Measurements from ENCODE around the gene SLC22A23. TPM values are rescaled to one million over a fixed set of nuclear protein-coding genes. Genes with fewer than 3 reads are reported as not detected.

Gene SLC22A23
- total RNA-seq, 1 experiment from 2014 or later, result 5.7 TPM

- Histone ChIP-seq H3K9me2 (replicated peaks; ENCODE audit: low read length) (no peaks in the 10 kb centered on the region), H4K20me1 (ENCODE audit: low read length) (no peaks in the 10 kb centered on the region), H3K9ac (ENCODE audit: low read length) (no peak overlapping the region), H3K9me3 (ENCODE audit: low read length) (no peaks in the 10 kb centered on the region), H3F3A (ENCODE audit: low read length, unreplicated experiment) (no peaks in the 10 kb centered on the region), H3K4me3 (ENCODE audit: low read length) (no peak overlapping the region), H2AFZ (ENCODE audit: low read length) (no peak overlapping the region), H3K4me2 (ENCODE audit: low read length) (no peak overlapping the region), H3K79me2 (ENCODE audit: low read length) (no peaks in the 10 kb centered on the region), H3K27ac (ENCODE audit: low read length) (no peak overlapping the region), H3K36me3 (ENCODE audit: low read depth, low read length) (no peaks in the 10 kb centered on the region), H3K27me3 (ENCODE audit: low read length) (no peaks in the 10 kb centered on the region), H3K4me1 (ENCODE audit: insufficient read depth, low read length) (peaks cover 16% of the 10 kb centered on the region)
- DNase-seq, result no peak
- no TSS peak for BruUV-seq (replicated peaks)
- POLR2A ChIA-PET (ENCODE audit: unreplicated experiment), result no interaction called here
- no peak for ATAC-seq
- intact Hi-C loops (cut with micrococcal nuclease), result no loop called here
- no peak for TF ChIP-seq EZH2 (IDR thresholded peaks at IDR 0.05; ENCODE audit: low read length, unreplicated experiment)
- TF ChIP-seq CTCF (conservative IDR thresholded peaks at IDR 0.05; ENCODE audit: low read depth, low read length), result no peak
- TF ChIP-seq EZH2phosphoT487 (IDR thresholded peaks at IDR 0.05; ENCODE audit: borderline replicate concordance, low read length), result no peak
- CTCF ChIA-PET, result interaction anchor here (0.7 kb wide), 1 partner anchor 11 kb away, joined by 6 read pairs; no protein-coding TSS in a partner anchor
These were observed 48.3 kb upstream of the SLC22A23 start for GRCh38 chr6:3504938-3505805.

- no peaks in the 10 kb centered on the region for H4K20me1 ChIP-seq (ENCODE audit: low read length)
- no peaks in the 10 kb centered on the region for H3K36me3 ChIP-seq (ENCODE audit: low read depth, low read length)
- no peak overlapping the region for H3K4me2 ChIP-seq (ENCODE audit: low read length)
- intact Hi-C loops (cut with micrococcal nuclease), result no loop called here
- H3K4me3 ChIP-seq (ENCODE audit: low read length), result no peak overlapping the region
- peaks cover 22% of the 10 kb centered on the region for H3K4me1 ChIP-seq (ENCODE audit: insufficient read depth, low read length)
- H3K27me3 ChIP-seq (ENCODE audit: low read length), result no peaks in the 10 kb centered on the region
- DNase-seq (no peak), ATAC-seq (no peak)
- no peak overlapping the region for H2AFZ ChIP-seq (ENCODE audit: low read length)
- no peaks in the 10 kb centered on the region for H3K9me3 ChIP-seq (ENCODE audit: low read length)
- no TSS peak for BruUV-seq (replicated peaks)
- no peak overlapping the region for H3K9ac ChIP-seq (ENCODE audit: low read length)
- no peaks in the 10 kb centered on the region for H3K9me2 ChIP-seq (replicated peaks; ENCODE audit: low read length)
- CTCF ChIA-PET, result interaction anchor here (0.7 kb wide), 1 partner anchor 10 kb away, joined by 6 read pairs; no protein-coding TSS in a partner anchor
- no peaks in the 10 kb centered on the region for H3F3A ChIP-seq (ENCODE audit: low read length, unreplicated experiment)
- H3K79me2 ChIP-seq (ENCODE audit: low read length), result no peaks in the 10 kb centered on the region
- no peak for TF ChIP-seq EZH2 (IDR thresholded peaks at IDR 0.05; ENCODE audit: low read length, unreplicated experiment)
- TF ChIP-seq EZH2phosphoT487 (IDR thresholded peaks at IDR 0.05; ENCODE audit: borderline replicate concordance, low read length), result no peak
- TF ChIP-seq CTCF (conservative IDR thresholded peaks at IDR 0.05; ENCODE audit: low read depth, low read length), result no peak
- H3K27ac ChIP-seq (ENCODE audit: low read length), result no peak overlapping the region
- POLR2A ChIA-PET (ENCODE audit: unreplicated experiment), result no interaction called here
These were observed 47.5 kb upstream of the SLC22A23 start for GRCh38 chr6:3504354-3504753.

All from PC-3 (cell line).